ENCODE results near the gene PPY. TPM values are rescaled to one million over a fixed set of nuclear protein-coding genes. Genes with fewer than 3 reads are reported as not detected.

The PPY gene
- total RNA-seq, 4 donors from 2014 or later = not detected

DNA sequence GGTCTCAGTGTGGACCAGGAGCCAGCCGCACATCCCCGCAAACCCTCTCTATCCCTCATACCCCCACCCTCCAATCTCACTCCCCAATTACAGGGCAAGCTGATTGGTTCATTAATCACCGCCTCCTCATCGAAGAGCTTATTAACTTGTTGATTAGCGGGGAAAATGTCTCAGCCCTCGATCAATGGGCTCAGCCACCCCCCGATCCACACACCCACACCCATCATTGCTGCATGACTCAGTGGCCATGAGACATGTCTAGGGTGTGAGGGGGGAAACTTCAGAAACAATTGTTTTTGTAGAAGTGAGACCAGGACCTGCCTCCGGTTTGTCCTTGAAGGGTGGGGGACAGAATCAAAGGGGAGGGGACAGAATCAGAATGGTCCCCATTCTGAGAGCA, 13.9 kb upstream of the PPY start:
- TF ChIP-seq EP300 (IDR thresholded peaks at IDR 0.05) (no peak), POLR2AphosphoS5 (IDR thresholded peaks at IDR 0.05) (no peak), POLR2A (IDR thresholded peaks at IDR 0.05) (no peak)
- TF ChIP-seq, protein P1, sequence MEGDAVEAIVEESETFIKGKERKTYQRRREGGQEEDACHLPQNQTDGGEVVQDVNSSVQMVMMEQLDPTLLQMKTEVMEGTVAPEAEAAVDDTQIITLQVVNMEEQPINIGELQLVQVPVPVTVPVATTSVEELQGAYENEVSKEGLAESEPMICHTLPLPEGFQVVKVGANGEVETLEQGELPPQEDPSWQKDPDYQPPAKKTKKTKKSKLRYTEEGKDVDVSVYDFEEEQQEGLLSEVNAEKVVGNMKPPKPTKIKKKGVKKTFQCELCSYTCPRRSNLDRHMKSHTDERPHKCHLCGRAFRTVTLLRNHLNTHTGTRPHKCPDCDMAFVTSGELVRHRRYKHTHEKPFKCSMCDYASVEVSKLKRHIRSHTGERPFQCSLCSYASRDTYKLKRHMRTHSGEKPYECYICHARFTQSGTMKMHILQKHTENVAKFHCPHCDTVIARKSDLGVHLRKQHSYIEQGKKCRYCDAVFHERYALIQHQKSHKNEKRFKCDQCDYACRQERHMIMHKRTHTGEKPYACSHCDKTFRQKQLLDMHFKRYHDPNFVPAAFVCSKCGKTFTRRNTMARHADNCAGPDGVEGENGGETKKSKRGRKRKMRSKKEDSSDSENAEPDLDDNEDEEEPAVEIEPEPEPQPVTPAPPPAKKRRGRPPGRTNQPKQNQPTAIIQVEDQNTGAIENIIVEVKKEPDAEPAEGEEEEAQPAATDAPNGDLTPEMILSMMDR (IDR thresholded peaks at IDR 0.05) = no peak
- WGBS, 2 donors (ENCODE audit: low coverage in 1 of 2) = 74 to 100% methylated on average over 1 to 6 of the region's 8 CpGs
- no peak overlapping the region for H3K27ac ChIP-seq
- no peaks in the 10 kb centered on the region for H3K9me3 ChIP-seq
- ATAC-seq = no peak
- peaks cover 83% of the 10 kb centered on the region for H3K27me3 ChIP-seq
- H3K4me1 ChIP-seq = peaks cover 0 to 18% (median 7%) of the 10 kb centered on the region in 3 donors
- H3K36me3 ChIP-seq = no peaks in the 10 kb centered on the region
- H3K4me3 ChIP-seq = no peak overlapping the region

GRCh38 chr17:43953746-43954145, 11.5 kb upstream of the PPY start, which contains the start of gene PYY:
TSS of gene PYY (minus strand) at chr17:43953940. CDS start at chr17:43953483, 457 bp downstream.
- Histone ChIP-seq H3K27me3 (peaks cover 89% of the 10 kb centered on the region), H3K27ac (no peak within 1 kb of the TSS), H3K9me3 (no peaks in the 10 kb centered on the region), H3K4me1 (peaks cover 0 to 18% (median 7%) of the 10 kb centered on the region in 3 donors), H3K36me3 (no peaks in the 10 kb centered on the region), H3K4me3 (peak within 1 kb of the TSS in 1 of 2 donors; percentile 6)
- TF ChIP-seq, protein P1 (IDR thresholded peaks at IDR 0.05) = no peak
- TF ChIP-seq POLR2AphosphoS5 (IDR thresholded peaks at IDR 0.05) (no peak), EP300 (IDR thresholded peaks at IDR 0.05) (no peak), POLR2A (IDR thresholded peaks at IDR 0.05) (no peak)
- no peak for ATAC-seq
- WGBS, 2 donors (ENCODE audit: low coverage in 1 of 2) = 20% methylated on average over 1 of the region's 11 CpGs; no CpG with 5 or more reads in 1 of the 2 donors

GRCh38 chr17:43952724-43953666, 10.7 kb upstream of the PPY start:
- peaks cover 0 to 18% (median 7%) of the 10 kb centered on the region in 3 donors for H3K4me1 ChIP-seq
- no peaks in the 10 kb centered on the region for H3K9me3 ChIP-seq
- no peaks in the 10 kb centered on the region for H3K36me3 ChIP-seq
- peaks cover 96% of the 10 kb centered on the region for H3K27me3 ChIP-seq
- no peak overlapping the region for H3K27ac ChIP-seq
- WGBS, 2 donors (ENCODE audit: low coverage in 1 of 2) = 1 to 10% methylated on average over 7 to 16 of the region's 82 CpGs
- TF ChIP-seq POLR2A (IDR thresholded peaks at IDR 0.05) (no peak), POLR2AphosphoS5 (IDR thresholded peaks at IDR 0.05) (no peak), EP300 (IDR thresholded peaks at IDR 0.05) (no peak)
- TF ChIP-seq, protein P1 (IDR thresholded peaks at IDR 0.05) = no peak
- no peak for ATAC-seq
- H3K4me3 ChIP-seq = peak overlapping the region in 1 of 2 donors; percentile 6

- H3K4me3 ChIP-seq = peak overlapping the region in 1 of 2 donors; percentile 6
- no peaks in the 10 kb centered on the region for H3K36me3 ChIP-seq
- TF ChIP-seq POLR2A (IDR thresholded peaks at IDR 0.05) = no peak
- no peak for TF ChIP-seq POLR2AphosphoS5 (IDR thresholded peaks at IDR 0.05)
- TF ChIP-seq EP300 (IDR thresholded peaks at IDR 0.05) = no peak
- TF ChIP-seq, protein P1 (IDR thresholded peaks at IDR 0.05) = no peak
- peaks cover 0 to 18% (median 7%) of the 10 kb centered on the region in 3 donors for H3K4me1 ChIP-seq
- no peaks in the 10 kb centered on the region for H3K9me3 ChIP-seq
- no peak for ATAC-seq
- 0 to 22% methylated on average over 2 to 8 of the region's 19 CpGs for WGBS, 2 donors (ENCODE audit: low coverage in 1 of 2)
- no peak overlapping the region for H3K27ac ChIP-seq
- H3K27me3 ChIP-seq = peaks cover 99% of the 10 kb centered on the region
These were observed 10.1 kb upstream of the PPY start for GRCh38 chr17:43952351-43952723.
